GM06990 (cell line): ENCODE measurements around the gene ANKRD33B.

ENCODE experiments used
- DNase-seq: peaks from one replicate; pipeline ENCODE4 v3.0.0-alpha.2; 2011; ENCODE audit not compliant: insufficient read length; ENCODE audit errors: extremely low read depth
- H3K27me3 ChIP-seq: replicated peaks from 2 replicates; pipeline ENCODE4 v1.6.0; 2011; ENCODE audit warnings: low read length; ENCODE audit not compliant: control insufficient read depth, insufficient read depth
- H3K36me3 ChIP-seq: 2 replicates; pipeline ENCODE4 v1.5.1; 2011; ENCODE audit warnings: low read length; ENCODE audit not compliant: control insufficient read depth, insufficient read depth
- H3K4me3 ChIP-seq: replicated peaks from 2 replicates; pipeline ENCODE4 v1.5.1; 2011; ENCODE audit warnings: low read depth, mild to moderate bottlenecking, control low read depth, low read length
- CTCF ChIP-seq: IDR thresholded peaks from 2 replicates; pipeline ENCODE4 v1.5.1; 2011; ENCODE audit warnings: low read length, control low read depth, mild to moderate bottlenecking, inconsistent platforms; ENCODE audit not compliant: insufficient read depth, poor library complexity, severe bottlenecking

The ANKRD33B gene

GRCh38 chr5:10538789-10539686, 24.8 kb upstream of the ANKRD33B start:
- no peak for TF ChIP-seq CTCF
- H3K4me3 ChIP-seq: no peak overlapping the region
- no peaks in the 10 kb centered on the region for H3K36me3 ChIP-seq
- DNase-seq: no peak
- no peaks in the 10 kb centered on the region for H3K27me3 ChIP-seq

GRCh38 chr5:10539687-10539998, 24.2 kb upstream of the ANKRD33B start:
- no peak for TF ChIP-seq CTCF
- no peaks in the 10 kb centered on the region for H3K36me3 ChIP-seq
- H3K27me3 ChIP-seq: no peaks in the 10 kb centered on the region
- H3K4me3 ChIP-seq: no peak overlapping the region
- no peak for DNase-seq

- Histone ChIP-seq H3K36me3 (no peaks in the 10 kb centered on the region), H3K27me3 (no peaks in the 10 kb centered on the region), H3K4me3 (no peak overlapping the region)
- no peak for DNase-seq
- TF ChIP-seq CTCF: no peak
Observed at GRCh38 chr5:10540036-10540544, 23.8 kb upstream of the ANKRD33B start.

GRCh38 chr5:10540951-10541646, 22.8 kb upstream of the ANKRD33B start:
- TF ChIP-seq CTCF: no peak
- Histone ChIP-seq H3K36me3 (no peaks in the 10 kb centered on the region), H3K4me3 (no peak overlapping the region), H3K27me3 (no peaks in the 10 kb centered on the region)
- DNase-seq: no peak

GRCh38 chr5:10542055-10542550, 21.8 kb upstream of the ANKRD33B start:
- TF ChIP-seq CTCF: no peak
- Histone ChIP-seq H3K27me3 (no peaks in the 10 kb centered on the region; the same call in 1 of the 2 replicates), H3K36me3 (no peaks in the 10 kb centered on the region), H3K4me3 (no peak overlapping the region)
- no peak for DNase-seq
